ENCODE results near the gene DVL2.

Gene DVL2

GRCh38 chr17:7239091-7240027, 5.0 kb upstream of the DVL2 start, which contains the start of gene PHF23 (continued):
- TF ChIP-seq KLF7 (tag by site-specific recombination; IDR thresholded peaks at IDR 0.05; ENCODE audit: borderline replicate concordance): no peak
- peak; percentile 30; the same call in 1 of the 2 replicates for TF ChIP-seq CTCF (tag by site-specific recombination; IDR thresholded peaks at IDR 0.05)
- TF ChIP-seq ZNF174 (tag by site-specific recombination; IDR thresholded peaks at IDR 0.05): no peak
- TF ChIP-seq ZNF404 (tag by site-specific recombination; IDR thresholded peaks at IDR 0.05): no peak
- no peak for TF ChIP-seq ZNF704 (tag by site-specific recombination; IDR thresholded peaks at IDR 0.05)
- TF ChIP-seq ZNF791 (tag by site-specific recombination; IDR thresholded peaks at IDR 0.05): no peak
- TF ChIP-seq GLI4 (tag by site-specific recombination; IDR thresholded peaks at IDR 0.05): 0 out of 2 replicates have a peak, but pooled peaks have one; percentile 23
- no peak for TF ChIP-seq ZNF830 (tag by site-specific recombination; IDR thresholded peaks at IDR 0.05; ENCODE audit: low read depth)
- no peak for TF ChIP-seq MZF1 (tag by site-specific recombination; IDR thresholded peaks at IDR 0.05; ENCODE audit: borderline replicate concordance)
- no peak for TF ChIP-seq ZNF266 (tag by site-specific recombination; IDR thresholded peaks at IDR 0.05; ENCODE audit: low read depth)
- no peak for TF ChIP-seq HOXD13 (CRISPR knock-in tag; IDR thresholded peaks at IDR 0.05; ENCODE audit: borderline replicate concordance)
- TF ChIP-seq ZNF621 (tag by site-specific recombination; IDR thresholded peaks at IDR 0.05): no peak
- no peak for TF ChIP-seq ZSCAN18 (tag by site-specific recombination; IDR thresholded peaks at IDR 0.05)
- TF ChIP-seq MEIS1 (CRISPR knock-in tag; IDR thresholded peaks at IDR 0.05; ENCODE audit: borderline replicate concordance): no peak
- TF ChIP-seq ZNF654 (tag by site-specific recombination; IDR thresholded peaks at IDR 0.05; ENCODE audit: low read depth): no peak
- no peak for TF ChIP-seq ZNF280D (tag by site-specific recombination; IDR thresholded peaks at IDR 0.05)
- no peak for TF ChIP-seq REPIN1 (tag by site-specific recombination; IDR thresholded peaks at IDR 0.05; ENCODE audit: low read depth)
- TF ChIP-seq ZNF221 (tag by site-specific recombination; IDR thresholded peaks at IDR 0.05; ENCODE audit: borderline replicate concordance): no peak
- no peak for TF ChIP-seq ZNF776 (tag by site-specific recombination; IDR thresholded peaks at IDR 0.05; ENCODE audit: borderline replicate concordance)
- TF ChIP-seq ZNF10 (tag by site-specific recombination; IDR thresholded peaks at IDR 0.05): no peak
- no peak for TF ChIP-seq ZNF114 (tag by site-specific recombination; IDR thresholded peaks at IDR 0.05)
- TF ChIP-seq FEZF1 (tag by site-specific recombination; IDR thresholded peaks at IDR 0.05): no peak
- no peak for TF ChIP-seq ZNF677 (tag by site-specific recombination; IDR thresholded peaks at IDR 0.05)
- TF ChIP-seq ZBTB6 (tag by site-specific recombination; IDR thresholded peaks at IDR 0.05): no peak
- peak; percentile 89 for TF ChIP-seq ZFHX2 (tag by site-specific recombination; conservative IDR thresholded peaks at IDR 0.05)
- no peak; the same call in 1 of the 2 replicates for TF ChIP-seq ZNF324 (tag by site-specific recombination; IDR thresholded peaks at IDR 0.05)
- TF ChIP-seq ZNF391 (tag by site-specific recombination; IDR thresholded peaks at IDR 0.05; ENCODE audit: borderline replicate concordance, low read depth): no peak
- no peak for TF ChIP-seq ZNF26 (tag by site-specific recombination; IDR thresholded peaks at IDR 0.05)
- no peak for TF ChIP-seq ZNF354C (tag by site-specific recombination; IDR thresholded peaks at IDR 0.05; ENCODE audit: borderline replicate concordance, low read depth)
- no peak for TF ChIP-seq ZNF146 (tag by site-specific recombination; IDR thresholded peaks at IDR 0.05)

All from HEK293 (cell line).